HG02884 (cell line): ENCODE results near the gene FCGR2B.
A peak's percentile ranks its signal among the peaks of the same experiment; 100 is the strongest.
"Not testable (repeated sequence)": the region's sequence is repeated elsewhere in the genome, so short reads cannot be mapped to it uniquely, and the experiment has no call there.

Source experiments
- ATAC-seq: cut with Tn5 transposase; IDR thresholded peaks from one replicate; pipeline ENCODE4 v1.9.1; 2021; ENCODE audit warnings: mild to moderate bottlenecking, moderate library complexity; ENCODE audit not compliant: unreplicated experiment

The FCGR2B gene

GRCh38 chr1:161662684-161663339, at the start of gene FCGR2B:
Gene FCGR2B, plus strand, starts transcription at chr1:161663143. Its CDS starts 99 bp downstream, at chr1:161663242.
- ATAC-seq = peak; percentile 72

GRCh38 chr1:161616417-161616816, 46.5 kb upstream of the FCGR2B start:
- ATAC-seq = not testable (repeated sequence)

GRCh38 chr1:161618517-161618916, 44.4 kb upstream of the FCGR2B start:
- ATAC-seq = not testable (repeated sequence)

GRCh38 chr1:161620399-161620798, 42.5 kb upstream of the FCGR2B start:
- ATAC-seq = not testable (repeated sequence)

- ATAC-seq = not testable (repeated sequence)
These were observed 41.6 kb upstream of the FCGR2B start for GRCh38 chr1:161621181-161622000.

GRCh38 chr1:161622054-161622453, 40.9 kb upstream of the FCGR2B start:
- not testable (repeated sequence) for ATAC-seq

- ATAC-seq = peak; percentile 44
These were observed 39.4 kb upstream of the FCGR2B start for GRCh38 chr1:161623401-161624051.

GRCh38 chr1:161624605-161625004, 38.3 kb upstream of the FCGR2B start:
- not testable (repeated sequence) for ATAC-seq

- not testable (repeated sequence) for ATAC-seq
These were observed 36.3 kb upstream of the FCGR2B start for GRCh38 chr1:161626445-161627146.

- ATAC-seq = not testable (repeated sequence)
These were observed 32.7 kb upstream of the FCGR2B start for GRCh38 chr1:161630128-161630742.

GRCh38 chr1:161631076-161631475, 31.9 kb upstream of the FCGR2B start, which contains the start of gene FCGR3B:
Gene FCGR3B, minus strand, starts transcription at chr1:161631176. Its CDS starts 82 bp downstream, at chr1:161631094.
- no peak for ATAC-seq

GRCh38 chr1:161634993-161635392, 27.9 kb upstream of the FCGR2B start:
- ATAC-seq = not testable (repeated sequence)

GRCh38 chr1:161636189-161636782, 26.7 kb upstream of the FCGR2B start:
- ATAC-seq = not testable (repeated sequence)

GRCh38 chr1:161636976-161637375, 26.0 kb upstream of the FCGR2B start:
- not testable (repeated sequence) for ATAC-seq

- not testable (repeated sequence) for ATAC-seq
These were observed 24.5 kb upstream of the FCGR2B start for GRCh38 chr1:161638251-161638993.

GRCh38 chr1:161639203-161639602, 23.7 kb upstream of the FCGR2B start:
- ATAC-seq = not testable (repeated sequence)

GRCh38 chr1:161642697-161643096, 20.2 kb upstream of the FCGR2B start:
- ATAC-seq = not testable (repeated sequence)

- not testable (repeated sequence) for ATAC-seq
These were observed 19.3 kb upstream of the FCGR2B start for GRCh38 chr1:161643481-161644208.
